WTC11 (cell line): ENCODE data around the gene SLC16A13. TPM values are rescaled to one million over a fixed set of nuclear protein-coding genes. Genes with fewer than 3 reads are reported as not detected.

ENCODE experiments used
- ATAC-seq: fragments of 200-7000 bp; cut with Tn5 transposase; 2 replicates; pipeline ENCODE4 v1.10.0; 2021; ENCODE audit warnings: mild to moderate bottlenecking, moderate library complexity
- CTCF ChIA-PET: fragments of 300-600 bp; sonication (Branson Sonifier 250); formaldehyde crosslinking; loops from one replicate; lab custom pipeline; 2021; ENCODE audit warnings: antibody characterized with exemption; lab: Charles Lee
- POLR2A ChIA-PET: fragments of 350-600 bp; sonication (Branson Sonifier 250); formaldehyde crosslinking; loops from one replicate; lab custom pipeline; 2021; ENCODE audit warnings: antibody characterized with exemption; lab: Charles Lee
- DNase-seq: peaks from one replicate; pipeline ENCODE4 v3.0.0; 2021; ENCODE audit warnings: low spot score
- H3K27ac Mint-ChIP-seq: 2 replicates; pipeline ENCODE4 v1.8.0; 2021; ENCODE audit warnings: mixed read lengths
- H3K27me3 Mint-ChIP-seq: 2 replicates; pipeline ENCODE4 v1.8.0; 2021; ENCODE audit warnings: low read depth, mild to moderate bottlenecking, moderate library complexity, mixed read lengths
- H3K36me3 Mint-ChIP-seq: 2 replicates; pipeline ENCODE4 v1.8.0; 2021; ENCODE audit warnings: mixed read lengths
- H3K4me1 Mint-ChIP-seq: 2 replicates; pipeline ENCODE4 v1.8.0; 2022; ENCODE audit warnings: mixed read lengths
- H3K4me3 Mint-ChIP-seq: 2 replicates; pipeline ENCODE4 v1.8.0; 2021; ENCODE audit warnings: mild to moderate bottlenecking, moderate library complexity, mixed read lengths
- H3K9me3 Mint-ChIP-seq: 2 replicates; pipeline ENCODE4 v1.8.0; 2021; ENCODE audit warnings: mixed read lengths
- CREM ChIP-seq: sonication (generic); formaldehyde crosslinking; IDR thresholded peaks from 2 replicates; pipeline ENCODE4 v1.8.1; 2022; ENCODE audit warnings: mild to moderate bottlenecking, missing genetic modification reagents, moderate library complexity
- CTCF ChIP-seq: fragments of 200-600 bp; IDR thresholded peaks from 2 replicates; pipeline ENCODE4 v1.8.0; 2022; ENCODE audit warnings: antibody characterized with exemption
- E2F1 ChIP-seq: sonication (generic); formaldehyde crosslinking; IDR thresholded peaks from 2 replicates; pipeline ENCODE4 v1.8.0; 2022; ENCODE audit warnings: mild to moderate bottlenecking, missing genetic modification reagents
- ELF4 ChIP-seq: sonication (generic); formaldehyde crosslinking; IDR thresholded peaks from 2 replicates; pipeline ENCODE4 v1.8.1; 2022; ENCODE audit warnings: low read depth, mild to moderate bottlenecking, moderate library complexity, missing genetic modification reagents
- ESRRA ChIP-seq: sonication (generic); formaldehyde crosslinking; IDR thresholded peaks from 2 replicates; pipeline ENCODE4 v1.8.1; 2022; ENCODE audit warnings: mild to moderate bottlenecking, missing genetic modification reagents, borderline replicate concordance
- FOXK1 ChIP-seq: sonication (generic); formaldehyde crosslinking; IDR thresholded peaks from 2 replicates; pipeline ENCODE4 v1.8.0; 2022; ENCODE audit warnings: mild to moderate bottlenecking, moderate library complexity, missing genetic modification reagents
- FOXP1 ChIP-seq: sonication (generic); formaldehyde crosslinking; IDR thresholded peaks from 2 replicates; pipeline ENCODE4 v1.8.0; 2022; ENCODE audit warnings: missing genetic modification reagents, mild to moderate bottlenecking, moderate library complexity, borderline replicate concordance
- JUN ChIP-seq: sonication (generic); formaldehyde crosslinking; IDR thresholded peaks from 2 replicates; pipeline ENCODE4 v1.8.0; 2023; ENCODE audit warnings: mild to moderate bottlenecking, missing genetic modification reagents
- MXD4 ChIP-seq: fragments of 250-450 bp; sonication (Bioruptor Pico); IDR thresholded peaks from 2 replicates; pipeline ENCODE4 v1.8.0; 2021; ENCODE audit warnings: mild to moderate bottlenecking, moderate library complexity, borderline replicate concordance
- SMAD3 ChIP-seq: sonication (generic); formaldehyde crosslinking; IDR thresholded peaks from 2 replicates; pipeline ENCODE4 v1.8.0; 2022; ENCODE audit warnings: missing genetic modification reagents, mild to moderate bottlenecking, borderline replicate concordance
- SMAD4 ChIP-seq: sonication (generic); formaldehyde crosslinking; IDR thresholded peaks from 2 replicates; pipeline ENCODE4 v1.8.0; 2022; ENCODE audit warnings: mild to moderate bottlenecking, missing genetic modification reagents
- TEAD1 ChIP-seq: sonication (generic); formaldehyde crosslinking; IDR thresholded peaks from 2 replicates; pipeline ENCODE4 v1.8.0; 2022; ENCODE audit warnings: mild to moderate bottlenecking, missing genetic modification reagents
- USF2 ChIP-seq: sonication (generic); formaldehyde crosslinking; IDR thresholded peaks from 2 replicates; pipeline ENCODE4 v1.8.1; 2023; ENCODE audit warnings: mild to moderate bottlenecking, missing genetic modification reagents, moderate library complexity
- ZNF423 ChIP-seq: fragments of 250-450 bp; sonication (Bioruptor Pico); IDR thresholded peaks from 2 replicates; pipeline ENCODE4 v2.1.2; 2022; ENCODE audit warnings: mild to moderate bottlenecking, moderate library complexity
- total RNA-seq: library from RNA; stranded (reverse); gene quantifications from 3 replicates; pipeline ENCODE4 v1.2.3, GENCODE V29; 2021
- TF ChIP-seq, protein P1 (sequence below): sonication (generic); formaldehyde crosslinking; IDR thresholded peaks from 2 replicates; pipeline ENCODE4 v1.8.1; 2023; ENCODE audit warnings: mild to moderate bottlenecking, moderate library complexity, missing genetic modification reagents
- TF ChIP-seq, protein P2 (sequence below): sonication (generic); formaldehyde crosslinking; IDR thresholded peaks from 2 replicates; pipeline ENCODE4 v1.8.0; 2023; ENCODE audit warnings: missing genetic modification reagents, mild to moderate bottlenecking, borderline replicate concordance
- TF ChIP-seq, protein P3 (sequence below): sonication (generic); formaldehyde crosslinking; IDR thresholded peaks from 2 replicates; pipeline ENCODE4 v1.8.1; 2023; ENCODE audit warnings: mild to moderate bottlenecking, missing genetic modification reagents
- TF ChIP-seq, protein P4 (sequence below): fragments of 250-450 bp; sonication (Bioruptor Pico); IDR thresholded peaks from 2 replicates; pipeline ENCODE4 v1.9.0; 2021; ENCODE audit warnings: mild to moderate bottlenecking

The SLC16A13 gene
- total RNA-seq, 1 experiment from 2014 or later: 5.2 TPM

DNA sequence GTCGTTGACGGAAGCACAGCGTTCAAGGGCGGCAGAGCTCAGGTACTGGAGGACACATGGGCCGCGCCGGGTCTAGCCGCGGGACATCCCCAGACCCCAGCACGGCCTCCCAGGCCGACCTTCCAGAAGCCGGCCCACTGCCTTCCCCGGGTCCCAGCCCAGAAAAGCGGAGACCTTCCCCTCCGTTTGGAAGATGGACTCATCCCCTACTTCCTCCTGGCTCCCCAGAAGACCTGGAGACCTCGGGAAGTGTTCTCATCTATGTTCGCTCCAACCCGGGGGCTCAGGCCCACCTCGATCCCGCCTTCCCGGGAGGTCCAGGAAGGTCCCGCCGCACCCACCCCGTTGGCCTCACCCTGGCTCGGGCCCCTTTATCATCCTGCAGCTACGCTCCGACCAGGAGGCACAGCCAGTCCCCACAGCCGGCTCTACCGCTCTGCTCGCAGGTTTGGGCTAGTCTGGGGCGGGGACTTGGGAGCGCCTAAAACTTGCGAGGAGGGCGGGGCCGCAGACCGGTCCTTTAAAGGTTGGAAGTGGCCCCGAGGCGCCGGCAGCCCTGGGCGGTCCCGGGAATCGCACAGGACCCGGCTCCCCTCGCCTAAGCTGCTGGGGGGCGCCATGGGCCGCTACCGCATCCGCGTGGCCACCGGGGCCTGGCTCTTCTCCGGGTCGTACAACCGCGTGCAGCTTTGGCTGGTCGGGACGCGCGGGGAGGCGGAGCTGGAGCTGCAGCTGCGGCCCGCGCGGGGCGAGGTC, 40.1 kb upstream of the SLC16A13 start, which contains the start of gene ALOX12 (continued):
- TF ChIP-seq, protein P1, sequence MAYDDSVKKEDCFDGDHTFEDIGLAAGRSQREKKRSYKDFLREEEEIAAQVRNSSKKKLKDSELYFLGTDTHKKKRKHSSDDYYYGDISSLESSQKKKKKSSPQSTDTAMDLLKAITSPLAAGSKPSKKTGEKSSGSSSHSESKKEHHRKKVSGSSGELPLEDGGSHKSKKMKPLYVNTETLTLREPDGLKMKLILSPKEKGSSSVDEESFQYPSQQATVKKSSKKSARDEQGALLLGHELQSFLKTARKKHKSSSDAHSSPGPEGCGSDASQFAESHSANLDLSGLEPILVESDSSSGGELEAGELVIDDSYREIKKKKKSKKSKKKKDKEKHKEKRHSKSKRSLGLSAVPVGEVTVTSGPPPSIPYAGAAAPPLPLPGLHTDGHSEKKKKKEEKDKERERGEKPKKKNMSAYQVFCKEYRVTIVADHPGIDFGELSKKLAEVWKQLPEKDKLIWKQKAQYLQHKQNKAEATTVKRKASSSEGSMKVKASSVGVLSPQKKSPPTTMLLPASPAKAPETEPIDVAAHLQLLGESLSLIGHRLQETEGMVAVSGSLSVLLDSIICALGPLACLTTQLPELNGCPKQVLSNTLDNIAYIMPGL (CRISPR knock-in tag): 0 out of 2 replicates have a peak, but pooled peaks have one; percentile 49
- TF ChIP-seq ESRRA (CRISPR knock-in tag) (peak; percentile 74; the same call in 1 of the 2 replicates), CREM (no peak), JUN (CRISPR knock-in tag) (peak; percentile 60; the same call in 1 of the 2 replicates), TEAD1 (0 out of 2 replicates have a peak, but pooled peaks have one; percentile 68), E2F1 (CRISPR knock-in tag) (no peak), FOXP1 (CRISPR knock-in tag) (peak; percentile 86), ZNF423 (CRISPR knock-in tag) (peak; percentile 7; the same call in 1 of the 2 replicates), MXD4 (CRISPR knock-in tag) (no peak), FOXK1 (peak; percentile 72; the same call in 1 of the 2 replicates), CTCF (no peak), ELF4 (CRISPR knock-in tag) (peak; percentile 76; the same call in 1 of the 2 replicates), SMAD4 (CRISPR knock-in tag) (peak; percentile 86)
- TF ChIP-seq, protein P2, sequence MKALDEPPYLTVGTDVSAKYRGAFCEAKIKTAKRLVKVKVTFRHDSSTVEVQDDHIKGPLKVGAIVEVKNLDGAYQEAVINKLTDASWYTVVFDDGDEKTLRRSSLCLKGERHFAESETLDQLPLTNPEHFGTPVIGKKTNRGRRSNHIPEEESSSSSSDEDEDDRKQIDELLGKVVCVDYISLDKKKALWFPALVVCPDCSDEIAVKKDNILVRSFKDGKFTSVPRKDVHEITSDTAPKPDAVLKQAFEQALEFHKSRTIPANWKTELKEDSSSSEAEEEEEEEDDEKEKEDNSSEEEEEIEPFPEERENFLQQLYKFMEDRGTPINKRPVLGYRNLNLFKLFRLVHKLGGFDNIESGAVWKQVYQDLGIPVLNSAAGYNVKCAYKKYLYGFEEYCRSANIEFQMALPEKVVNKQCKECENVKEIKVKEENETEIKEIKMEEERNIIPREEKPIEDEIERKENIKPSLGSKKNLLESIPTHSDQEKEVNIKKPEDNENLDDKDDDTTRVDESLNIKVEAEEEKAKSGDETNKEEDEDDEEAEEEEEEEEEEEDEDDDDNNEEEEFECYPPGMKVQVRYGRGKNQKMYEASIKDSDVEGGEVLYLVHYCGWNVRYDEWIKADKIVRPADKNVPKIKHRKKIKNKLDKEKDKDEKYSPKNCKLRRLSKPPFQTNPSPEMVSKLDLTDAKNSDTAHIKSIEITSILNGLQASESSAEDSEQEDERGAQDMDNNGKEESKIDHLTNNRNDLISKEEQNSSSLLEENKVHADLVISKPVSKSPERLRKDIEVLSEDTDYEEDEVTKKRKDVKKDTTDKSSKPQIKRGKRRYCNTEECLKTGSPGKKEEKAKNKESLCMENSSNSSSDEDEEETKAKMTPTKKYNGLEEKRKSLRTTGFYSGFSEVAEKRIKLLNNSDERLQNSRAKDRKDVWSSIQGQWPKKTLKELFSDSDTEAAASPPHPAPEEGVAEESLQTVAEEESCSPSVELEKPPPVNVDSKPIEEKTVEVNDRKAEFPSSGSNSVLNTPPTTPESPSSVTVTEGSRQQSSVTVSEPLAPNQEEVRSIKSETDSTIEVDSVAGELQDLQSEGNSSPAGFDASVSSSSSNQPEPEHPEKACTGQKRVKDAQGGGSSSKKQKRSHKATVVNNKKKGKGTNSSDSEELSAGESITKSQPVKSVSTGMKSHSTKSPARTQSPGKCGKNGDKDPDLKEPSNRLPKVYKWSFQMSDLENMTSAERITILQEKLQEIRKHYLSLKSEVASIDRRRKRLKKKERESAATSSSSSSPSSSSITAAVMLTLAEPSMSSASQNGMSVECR (CRISPR knock-in tag): 0 out of 2 replicates have a peak, but pooled peaks have one; percentile 71
- TF ChIP-seq, all 79 proteins: peak for 17

DNA sequence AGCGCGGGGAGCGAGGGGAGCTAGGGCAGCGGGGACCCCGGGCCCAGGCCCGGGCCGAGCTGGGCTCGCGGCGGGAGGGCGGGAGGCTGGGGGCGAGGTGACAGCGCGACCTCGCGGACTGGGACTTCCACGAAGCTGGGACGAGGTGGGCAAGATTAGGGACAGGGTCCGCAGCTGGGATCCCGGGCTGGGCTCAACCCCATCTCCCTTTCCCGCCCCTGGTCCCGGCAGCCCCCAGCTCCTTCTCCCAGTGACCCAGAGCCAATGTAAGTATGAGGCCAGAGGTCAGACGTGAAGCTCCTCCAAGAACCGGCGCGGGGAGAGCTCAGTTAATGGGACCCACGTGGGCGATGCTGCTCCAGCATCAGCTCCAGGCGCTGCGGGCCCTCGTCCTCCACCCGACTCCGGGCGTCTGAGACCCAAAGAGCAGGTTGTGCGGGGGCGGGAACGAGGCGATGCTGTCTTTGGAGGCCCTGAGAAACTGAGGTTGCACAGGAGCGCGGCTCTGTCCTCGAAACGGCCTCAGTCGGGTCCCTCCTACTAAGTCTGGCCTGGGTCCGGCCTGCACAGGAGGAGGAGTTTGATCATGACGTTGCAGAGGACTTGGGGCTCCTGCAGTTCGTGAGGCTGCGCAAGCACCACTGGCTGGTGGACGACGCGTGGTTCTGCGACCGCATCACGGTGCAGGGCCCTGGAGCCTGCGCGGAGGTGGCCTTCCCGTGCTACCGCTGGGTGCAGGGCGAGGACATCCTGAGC, 39.4 kb upstream of the SLC16A13 start:
- ChIA-PET POLR2A (interaction anchor here (0.7 to 1.7 kb wide), 4 partner anchors 11 to 103 kb away, joined by 3 to 4 read pairs (median 3); no protein-coding TSS in a partner anchor), CTCF (interaction anchor here (0.6 to 2.9 kb wide), 13 partner anchors 8 to 458 kb away, joined by 3 to 28 read pairs (median 9); partner anchors contain the start of genes BCL6B and SLC13A5)
- DNase-seq (no peak), ATAC-seq (peak; percentile 33)
- Mint-ChIP-seq H3K4me1 (peaks cover 8% of the 10 kb centered on the region), H3K36me3 (peaks cover 12% of the 10 kb centered on the region), H3K27ac (no peak overlapping the region), H3K27me3 (peaks cover 52% of the 10 kb centered on the region), H3K9me3 (no peaks in the 10 kb centered on the region), H3K4me3 (peak overlapping the region; percentile 77)
- TF ChIP-seq SMAD3 (CRISPR knock-in tag) (no peak), ESRRA (CRISPR knock-in tag) (0 out of 2 replicates have a peak, but pooled peaks have one; percentile 2), USF2 (no peak; the same call in 1 of the 2 replicates)
- TF ChIP-seq, protein P3, sequence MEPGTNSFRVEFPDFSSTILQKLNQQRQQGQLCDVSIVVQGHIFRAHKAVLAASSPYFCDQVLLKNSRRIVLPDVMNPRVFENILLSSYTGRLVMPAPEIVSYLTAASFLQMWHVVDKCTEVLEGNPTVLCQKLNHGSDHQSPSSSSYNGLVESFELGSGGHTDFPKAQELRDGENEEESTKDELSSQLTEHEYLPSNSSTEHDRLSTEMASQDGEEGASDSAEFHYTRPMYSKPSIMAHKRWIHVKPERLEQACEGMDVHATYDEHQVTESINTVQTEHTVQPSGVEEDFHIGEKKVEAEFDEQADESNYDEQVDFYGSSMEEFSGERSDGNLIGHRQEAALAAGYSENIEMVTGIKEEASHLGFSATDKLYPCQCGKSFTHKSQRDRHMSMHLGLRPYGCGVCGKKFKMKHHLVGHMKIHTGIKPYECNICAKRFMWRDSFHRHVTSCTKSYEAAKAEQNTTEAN (CRISPR knock-in tag): 0 out of 2 replicates have a peak, but pooled peaks have one; percentile 14
- TF ChIP-seq, protein P4, sequence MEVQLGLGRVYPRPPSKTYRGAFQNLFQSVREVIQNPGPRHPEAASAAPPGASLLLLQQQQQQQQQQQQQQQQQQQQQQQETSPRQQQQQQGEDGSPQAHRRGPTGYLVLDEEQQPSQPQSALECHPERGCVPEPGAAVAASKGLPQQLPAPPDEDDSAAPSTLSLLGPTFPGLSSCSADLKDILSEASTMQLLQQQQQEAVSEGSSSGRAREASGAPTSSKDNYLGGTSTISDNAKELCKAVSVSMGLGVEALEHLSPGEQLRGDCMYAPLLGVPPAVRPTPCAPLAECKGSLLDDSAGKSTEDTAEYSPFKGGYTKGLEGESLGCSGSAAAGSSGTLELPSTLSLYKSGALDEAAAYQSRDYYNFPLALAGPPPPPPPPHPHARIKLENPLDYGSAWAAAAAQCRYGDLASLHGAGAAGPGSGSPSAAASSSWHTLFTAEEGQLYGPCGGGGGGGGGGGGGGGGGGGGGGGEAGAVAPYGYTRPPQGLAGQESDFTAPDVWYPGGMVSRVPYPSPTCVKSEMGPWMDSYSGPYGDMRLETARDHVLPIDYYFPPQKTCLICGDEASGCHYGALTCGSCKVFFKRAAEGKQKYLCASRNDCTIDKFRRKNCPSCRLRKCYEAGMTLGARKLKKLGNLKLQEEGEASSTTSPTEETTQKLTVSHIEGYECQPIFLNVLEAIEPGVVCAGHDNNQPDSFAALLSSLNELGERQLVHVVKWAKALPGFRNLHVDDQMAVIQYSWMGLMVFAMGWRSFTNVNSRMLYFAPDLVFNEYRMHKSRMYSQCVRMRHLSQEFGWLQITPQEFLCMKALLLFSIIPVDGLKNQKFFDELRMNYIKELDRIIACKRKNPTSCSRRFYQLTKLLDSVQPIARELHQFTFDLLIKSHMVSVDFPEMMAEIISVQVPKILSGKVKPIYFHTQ: no peak
